Trophoblast cell (in vitro differentiated cells and primary cell): ENCODE measurements around the gene TEDC2.
A peak's percentile ranks its signal among the peaks of the same experiment; 100 is the strongest.

Experiments used
- DNase-seq, 2 donors: peaks; one replicate each; pipeline ENCODE4 v3.0.0-alpha.2; 2016
- H2AFZ ChIP-seq: 2 replicates; pipeline ENCODE4 v1.6.1; 2013; ENCODE audit warnings: low read length, moderate library complexity, mild to moderate bottlenecking; ENCODE audit not compliant: insufficient read depth, poor library complexity
- H2AK5ac ChIP-seq: 2 replicates; pipeline ENCODE4 v1.6.1; 2013; ENCODE audit warnings: mild to moderate bottlenecking, low read length
- H2BK120ac ChIP-seq: 2 replicates; pipeline ENCODE4 v1.6.1; 2013; ENCODE audit warnings: low read length, mild to moderate bottlenecking, moderate library complexity; ENCODE audit not compliant: insufficient read depth, poor library complexity
- H2BK12ac ChIP-seq: 2 replicates; pipeline ENCODE4 v1.6.1; 2013; ENCODE audit warnings: mild to moderate bottlenecking, low read length, moderate library complexity
- H2BK5ac ChIP-seq: 2 replicates; pipeline ENCODE4 v1.6.1; 2013; ENCODE audit warnings: low read length, low read depth, moderate library complexity, mild to moderate bottlenecking; ENCODE audit not compliant: poor library complexity
- H3K14ac ChIP-seq: 2 replicates; pipeline ENCODE4 v1.6.1; 2013; ENCODE audit warnings: mild to moderate bottlenecking, low read length
- H3K18ac ChIP-seq: 2 replicates; pipeline ENCODE4 v1.6.1; 2013; ENCODE audit warnings: mild to moderate bottlenecking, low read length
- H3K23ac ChIP-seq: 2 replicates; pipeline ENCODE4 v1.6.1; 2013; ENCODE audit warnings: low read length
- H3K27ac ChIP-seq: 2 replicates; pipeline ENCODE4 v1.5.1; 2013; ENCODE audit warnings: low read depth, mild to moderate bottlenecking, inconsistent platforms, low read length, moderate library complexity
- H3K27me3 ChIP-seq: 2 replicates; pipeline ENCODE4 v1.6.1; 2013; ENCODE audit warnings: inconsistent platforms, mild to moderate bottlenecking, low read length, moderate library complexity; ENCODE audit not compliant: insufficient read depth
- H3K36me3 ChIP-seq, 2 experiments: 1 replicate in 1 of 2; 2 replicates in 1 of 2; pipeline ENCODE4 v1.6.1; 2013; ENCODE audit warnings: low read length in 2 of 2, mild to moderate bottlenecking in 2 of 2, moderate library complexity in 1 of 2; ENCODE audit not compliant: insufficient read depth in 2 of 2, control insufficient read depth in 1 of 2
- H3K4ac ChIP-seq: 2 replicates; pipeline ENCODE4 v1.6.1; 2013; ENCODE audit warnings: low read depth, mild to moderate bottlenecking, low read length, moderate library complexity
- H3K4me1 ChIP-seq, 2 experiments: 1 replicate in 1 of 2; 2 replicates in 1 of 2; pipeline ENCODE4 v1.6.1; 2013; ENCODE audit warnings: low read length in 2 of 2, mild to moderate bottlenecking in 2 of 2, moderate library complexity in 1 of 2; ENCODE audit not compliant: insufficient read depth in 2 of 2, control insufficient read depth in 1 of 2
- H3K4me2 ChIP-seq: 2 replicates; pipeline ENCODE4 v1.6.1; 2013; ENCODE audit warnings: inconsistent platforms, mild to moderate bottlenecking, low read length, moderate library complexity
- H3K4me3 ChIP-seq: 2 replicates; pipeline ENCODE4 v1.5.1; 2013; ENCODE audit warnings: mild to moderate bottlenecking, low read depth, low read length, inconsistent platforms
- H3K79me1 ChIP-seq: one replicate; pipeline ENCODE4 v1.6.1; 2013; ENCODE audit warnings: low read length
- H3K79me2 ChIP-seq: 2 replicates; pipeline ENCODE4 v1.6.1; 2013; ENCODE audit warnings: low read length, mild to moderate bottlenecking; ENCODE audit not compliant: control insufficient read depth, insufficient read depth, poor library complexity
- H3K9ac ChIP-seq: 2 replicates; pipeline ENCODE4 v1.6.1; 2013; ENCODE audit warnings: mild to moderate bottlenecking, low read length
- H3K9me3 ChIP-seq: 2 replicates; pipeline ENCODE4 v1.6.1; 2013; ENCODE audit warnings: low read depth, mild to moderate bottlenecking, control low read depth, inconsistent platforms, low read length; ENCODE audit not compliant: insufficient read depth
- H4K12ac ChIP-seq: 2 replicates; pipeline ENCODE4 v1.6.1; 2013; ENCODE audit warnings: low read depth, mild to moderate bottlenecking, low read length, moderate library complexity
- H4K8ac ChIP-seq: 2 replicates; pipeline ENCODE4 v1.6.1; 2013; ENCODE audit warnings: low read depth, mild to moderate bottlenecking, low read length, moderate library complexity
- H4K91ac ChIP-seq: one replicate; pipeline ENCODE4 v1.6.1; 2013; ENCODE audit warnings: low read depth, mild to moderate bottlenecking, low read length, moderate library complexity
- whole genome bisulfite sequencing: extraction: QIAGEN DNeasy Blood & Tissue Kit; methylation state at CpG from one replicate; pipeline ENCODE4 v1.1.7; 2013; ENCODE audit warnings: missing lambda C conversion rate; ENCODE audit not compliant: insufficient read length, insufficient coverage; ENCODE audit errors: extremely low coverage; 5-methylcytosine and 5-hydroxymethylcytosine counted together

TEDC2 gene

GRCh38 chr16:2455081-2455845 lies 4.6 kb upstream of the TEDC2 start:
- Histone ChIP-seq H3K27ac (no peak overlapping the region), H2AK5ac (no peak overlapping the region), H3K4me1 (peaks cover under 1 to 9% of the 10 kb centered on the region in 2 experiments), H3K18ac (no peak overlapping the region), H3K79me2 (peaks cover 2% of the 10 kb centered on the region), H3K36me3 (peaks cover 68% of the 10 kb centered on the region in 2 experiments), H2BK120ac (no peak overlapping the region), H3K79me1 (peaks cover 5% of the 10 kb centered on the region), H3K9me3 (peaks cover 4% of the 10 kb centered on the region), H4K91ac (no peak overlapping the region), H3K9ac (no peak overlapping the region), H3K27me3 (no peaks in the 10 kb centered on the region), H2BK5ac (no peak overlapping the region), H3K23ac (no peak overlapping the region), H2BK12ac (no peak overlapping the region), H4K12ac (no peak overlapping the region), H4K8ac (no peak overlapping the region), H3K14ac (no peak overlapping the region), H3K4me3 (no peak overlapping the region), H2AFZ (no peak overlapping the region), H3K4ac (no peak overlapping the region), H3K4me2 (no peak overlapping the region)
- DNase-seq = no peak
- no CpG with 5 or more reads among the region's 28 CpGs for WGBS

DNA sequence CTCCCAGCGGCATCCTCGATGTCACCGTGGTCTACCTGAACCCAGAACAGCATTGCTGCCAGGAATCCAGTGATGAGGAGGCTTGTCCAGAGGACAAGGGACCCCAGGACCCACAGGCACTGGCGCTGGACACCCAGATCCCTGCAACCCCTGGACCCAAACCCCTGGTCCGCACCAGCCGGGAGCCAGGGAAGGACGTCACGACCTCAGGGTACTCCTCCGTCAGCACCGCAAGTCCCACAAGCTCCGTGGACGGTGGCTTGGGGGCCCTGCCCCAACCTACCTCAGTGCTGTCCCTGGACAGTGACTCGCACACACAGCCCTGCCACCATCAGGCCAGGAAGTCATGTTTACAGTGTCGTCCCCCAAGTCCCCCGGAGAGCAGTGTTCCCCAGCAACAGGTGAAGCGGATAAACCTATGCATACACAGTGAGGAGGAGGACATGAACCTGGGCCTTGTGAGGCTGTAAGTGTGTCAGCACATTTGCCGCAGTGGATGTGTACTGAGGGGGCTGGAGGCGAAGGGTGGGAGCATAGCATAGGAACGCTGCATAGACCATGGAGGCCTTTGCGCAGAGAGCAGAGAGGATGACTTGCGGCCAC lies 3.3 kb upstream of the TEDC2 start:
- no CpG with 5 or more reads among the region's 21 CpGs for WGBS
- H4K91ac ChIP-seq = no peak overlapping the region
- H2AFZ ChIP-seq = no peak overlapping the region

DNA sequence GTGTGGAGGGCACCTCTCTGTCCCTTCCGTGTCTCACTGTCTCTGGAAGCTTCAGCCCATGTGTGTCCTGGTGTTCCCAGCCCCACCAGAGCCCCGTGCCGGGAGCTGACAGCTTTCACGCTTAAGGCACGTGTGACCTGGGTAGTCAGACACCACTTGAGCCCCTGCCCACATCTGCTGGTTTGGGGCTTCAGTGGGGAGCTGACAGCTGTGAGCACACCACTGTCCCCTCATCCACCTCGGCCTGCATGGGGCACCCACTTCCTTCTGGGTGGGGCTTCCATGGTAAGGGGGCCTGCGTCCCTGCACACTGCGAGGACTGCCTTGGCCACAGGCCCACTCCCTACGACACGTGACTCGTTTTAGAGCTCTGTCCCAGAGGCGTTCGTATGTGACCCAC lies 2.6 kb upstream of the TEDC2 start:
- Histone ChIP-seq H4K8ac (no peak overlapping the region), H3K9ac (no peak overlapping the region), H3K36me3 (peaks cover 48 to 52% of the 10 kb centered on the region in 2 experiments), H2BK120ac (no peak overlapping the region), H3K27ac (no peak overlapping the region), H2AK5ac (no peak overlapping the region), H3K4me1 (peaks cover 7 to 17% of the 10 kb centered on the region in 2 experiments), H3K27me3 (no peaks in the 10 kb centered on the region), H4K12ac (peak overlapping the region; percentile 14), H2AFZ (no peak overlapping the region), H2BK12ac (no peak overlapping the region), H3K79me2 (peaks cover 2% of the 10 kb centered on the region), H3K4ac (no peak overlapping the region), H3K18ac (no peak overlapping the region), H2BK5ac (no peak overlapping the region), H3K9me3 (peaks cover 4% of the 10 kb centered on the region), H4K91ac (no peak overlapping the region), H3K79me1 (peaks cover 7% of the 10 kb centered on the region), H3K23ac (no peak overlapping the region), H3K14ac (no peak overlapping the region), H3K4me2 (no peak overlapping the region), H3K4me3 (no peak overlapping the region)
- WGBS = no CpG with 5 or more reads among the region's 13 CpGs
- DNase-seq = no peak

More for the DNA sequence above, 3.3 kb upstream of the TEDC2 start:
- H3K4me2 ChIP-seq = no peak overlapping the region
- no peak overlapping the region for H2BK12ac ChIP-seq
- no peak overlapping the region for H3K18ac ChIP-seq
- DNase-seq = no peak
- H3K36me3 ChIP-seq = peaks cover 55 to 58% of the 10 kb centered on the region in 2 experiments
- no peak overlapping the region for H2AK5ac ChIP-seq
- H3K9me3 ChIP-seq = peaks cover 4% of the 10 kb centered on the region
- H3K4me1 ChIP-seq = peaks cover 7 to 17% of the 10 kb centered on the region in 2 experiments
- no peak overlapping the region for H3K9ac ChIP-seq
- H3K27me3 ChIP-seq = no peaks in the 10 kb centered on the region
- no peak overlapping the region for H3K27ac ChIP-seq
- H3K4ac ChIP-seq = no peak overlapping the region
- peaks cover 7% of the 10 kb centered on the region for H3K79me1 ChIP-seq
- no peak overlapping the region for H2BK120ac ChIP-seq
- peaks cover 2% of the 10 kb centered on the region for H3K79me2 ChIP-seq
- no peak overlapping the region for H4K12ac ChIP-seq
- H4K8ac ChIP-seq = no peak overlapping the region
- no peak overlapping the region for H3K14ac ChIP-seq
- H3K4me3 ChIP-seq = no peak overlapping the region
- no peak overlapping the region for H2BK5ac ChIP-seq
- H3K23ac ChIP-seq = no peak overlapping the region

DNA sequence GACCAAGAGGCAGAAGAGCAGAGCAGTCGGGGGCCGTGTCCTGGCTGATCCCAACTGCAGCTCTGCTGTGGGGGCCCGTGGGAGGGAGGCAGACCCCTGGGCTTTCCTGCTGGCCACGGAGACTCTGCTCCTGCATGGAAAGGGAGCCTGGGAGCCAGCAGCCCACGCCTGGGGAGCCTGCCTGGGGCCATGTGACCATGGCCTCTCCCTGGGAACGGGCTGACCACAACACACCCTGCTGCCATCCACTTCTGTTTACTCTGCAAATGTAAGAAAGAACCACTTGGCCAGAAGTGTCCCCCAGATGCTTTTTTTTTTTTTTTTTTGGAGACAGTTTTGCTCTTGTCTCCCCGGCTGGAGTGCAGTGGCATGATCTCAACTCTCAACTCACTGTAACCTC lies 2.0 kb upstream of the TEDC2 start:
- no peak overlapping the region for H2AK5ac ChIP-seq
- H4K91ac ChIP-seq = no peak overlapping the region
- peaks cover 2% of the 10 kb centered on the region for H3K79me2 ChIP-seq
- no peak overlapping the region for H2BK120ac ChIP-seq
- no peak overlapping the region for H3K4me2 ChIP-seq
- no peak overlapping the region for H3K14ac ChIP-seq
- H3K4me3 ChIP-seq = no peak overlapping the region
- H3K23ac ChIP-seq = no peak overlapping the region
- H2BK5ac ChIP-seq = no peak overlapping the region
- no peaks in the 10 kb centered on the region for H3K27me3 ChIP-seq
- H2BK12ac ChIP-seq = no peak overlapping the region
- no peak overlapping the region for H3K9ac ChIP-seq
- H3K4me1 ChIP-seq = peaks cover 7 to 17% of the 10 kb centered on the region in 2 experiments
- no peak for DNase-seq
- H3K9me3 ChIP-seq = peaks cover 2% of the 10 kb centered on the region
- WGBS = no CpG with 5 or more reads among the region's 7 CpGs
- peaks cover 7% of the 10 kb centered on the region for H3K79me1 ChIP-seq
- no peak overlapping the region for H4K12ac ChIP-seq
- H3K27ac ChIP-seq = no peak overlapping the region
- H2AFZ ChIP-seq = no peak overlapping the region
- peaks cover 44 to 52% of the 10 kb centered on the region in 2 experiments for H3K36me3 ChIP-seq
- H3K4ac ChIP-seq = no peak overlapping the region
- H4K8ac ChIP-seq = no peak overlapping the region
- no peak overlapping the region for H3K18ac ChIP-seq
